GM12878 (cell line): Measurements from ENCODE around the gene LCT. TPM values are rescaled to one million over a fixed set of nuclear protein-coding genes. Genes with fewer than 3 reads are reported as not detected.

Experiments used
- ATAC-seq: fragments of 200-7000 bp; cut with Tn5 transposase; 3 replicates; pipeline ENCODE4 v1.9.1; 2020; ENCODE audit warnings: mild to moderate bottlenecking, moderate library complexity
- BruUV-seq: library from RNA; stranded (reverse); fragments of 400-500 nt; replicated peaks from 2 replicates; lab custom pipeline; 2021; lab: Mats Ljungman, UMichigan
- CTCF ChIA-PET: fragments of 300-600 bp; sonication (Branson Sonifier 250); formaldehyde crosslinking; extraction: SDS; loops from one replicate; lab custom pipeline; 2021; ENCODE audit warnings: inconsistent platforms; lab: Yijun Ruan, JAX
- POLR2A ChIA-PET: fragments of 350-600 bp; formaldehyde crosslinking; extraction: SDS; loops from one replicate; lab custom pipeline; 2021; ENCODE audit warnings: inconsistent platforms; lab: Charles Lee
- RAD21 ChIA-PET: fragments of 300-600 bp; sonication (Branson Sonifier 250); formaldehyde crosslinking; loops from one replicate; lab custom pipeline; 2023; ENCODE audit warnings: antibody characterized with exemption; ENCODE audit not compliant: unreplicated experiment; lab: Charles Lee
- SMC1A ChIA-PET: fragments of 300-600 bp; sonication (Branson Sonifier 250); formaldehyde crosslinking; loops from one replicate; lab custom pipeline; 2023; ENCODE audit not compliant: unreplicated experiment, uncharacterized antibody; lab: Charles Lee
- DNase-seq: peaks from one replicate; pipeline ENCODE4 v3.0.0-alpha.2; 2011; ENCODE audit warnings: low read depth, low spot score
- FAIRE-seq: peaks from 3 replicates; lab custom pipeline; 2011; peaks lifted over from hg19 to GRCh38; lab: Jason Lieb, UNC
- H2AFZ ChIP-seq: 2 replicates; pipeline ENCODE4 v1.6.0; 2011; ENCODE audit warnings: low read depth, low read length, control low read depth; ENCODE audit not compliant: control insufficient read depth
- H3K27ac ChIP-seq: 2 replicates; pipeline ENCODE4 v1.5.1; 2011; ENCODE audit warnings: control low read depth; ENCODE audit not compliant: control insufficient read depth, insufficient read depth
- H3K27me3 ChIP-seq, 2 experiments: replicated peaks in 1 of 2; 2 replicates each; pipeline versions ENCODE4 v1.6.0 to v1.6.1; 2011; ENCODE audit warnings: low read length in 1 of 2; ENCODE audit not compliant: control insufficient read depth in 2 of 2, insufficient read depth in 2 of 2
- H3K36me3 ChIP-seq, 2 experiments: 2 replicates each; pipeline ENCODE4 v1.5.1; 2011; ENCODE audit warnings: low read length in 1 of 2; ENCODE audit not compliant: control insufficient read depth in 2 of 2, insufficient read depth in 2 of 2
- H3K4me1 ChIP-seq: 2 replicates; pipeline ENCODE4 v1.6.1; 2011; ENCODE audit warnings: mild to moderate bottlenecking, low read length, moderate library complexity, mixed read lengths; ENCODE audit not compliant: control insufficient read depth, insufficient read depth
- H3K4me2 ChIP-seq: 2 replicates; pipeline ENCODE4 v1.6.0; 2011; ENCODE audit warnings: control low read depth; ENCODE audit not compliant: control insufficient read depth, insufficient read depth
- H3K4me3 ChIP-seq: fragments of 200-600 bp; sonication (generic); 2 replicates; pipeline ENCODE4 v1.5.1; 2016
- H3K79me2 ChIP-seq: 2 replicates; pipeline ENCODE4 v1.6.0; 2011; ENCODE audit warnings: low read length; ENCODE audit not compliant: control insufficient read depth, insufficient read depth
- H3K9ac ChIP-seq: 2 replicates; pipeline ENCODE4 v1.8.0; 2011; ENCODE audit warnings: low read length, control low read depth, mixed read lengths; ENCODE audit not compliant: control insufficient read depth, insufficient read depth
- H3K9me3 ChIP-seq: replicated peaks from 3 replicates; pipeline ENCODE4 v1.5.1; 2011; ENCODE audit warnings: mild to moderate bottlenecking, low read length; ENCODE audit not compliant: control insufficient read depth, insufficient read depth
- H4K20me1 ChIP-seq: 2 replicates; pipeline ENCODE4 v1.6.0; 2011; ENCODE audit not compliant: control insufficient read depth, insufficient read depth
- CBX5 ChIP-seq: sonication (generic); IDR thresholded peaks from 2 replicates; pipeline ENCODE4 v1.6.1; 2016; ENCODE audit warnings: low read depth, moderate library complexity, mild to moderate bottlenecking, inconsistent platforms
- MTA2 ChIP-seq: fragments of 450-650 bp; IDR thresholded peaks from 2 replicates; pipeline ENCODE4 v1.6.1; 2016; ENCODE audit warnings: low read depth, mild to moderate bottlenecking, moderate library complexity
- MTA3 ChIP-seq: IDR thresholded peaks from 2 replicates; pipeline ENCODE4 v1.6.1; 2012; ENCODE audit warnings: low read length, inconsistent platforms, borderline replicate concordance
- whole genome bisulfite sequencing: methylation state at CpG from one replicate; pipeline ENCODE4 v1.1.6; 2016; ENCODE audit warnings: low lambda C conversion rate; ENCODE audit not compliant: insufficient replicate concordance, insufficient coverage; ENCODE audit errors: missing lambda C conversion rate; 5-methylcytosine and 5-hydroxymethylcytosine counted together
- in situ Hi-C: fragments of 300-500 bp; cut with MboI; formaldehyde crosslinking; loops from 9 replicates; pipeline ENCODE4 v1.14.3; 2018; ENCODE audit warnings: mixed read lengths
- intact Hi-C: fragments of 100-400 bp; cut with micrococcal nuclease; formaldehyde crosslinking; loops from one replicate; pipeline ENCODE4 v1.14.2; 2022; ENCODE audit not compliant: unreplicated experiment
- polyA plus RNA-seq, 11 experiments: library from polyadenylated mRNA; depleted of rRNA in 4 of 11; unstranded in 6 of 11; stranded (reverse) in 5 of 11; fragments of >200 nt; fragmentation: Nextera tagmentation in 4 of 11; fragmentation: Illumina TruSeq in 1 of 11; extraction: Ambion mirVana in 4 of 11; extraction: Trizol in 1 of 11; gene quantifications; 1 replicate in 1 of 11; 2 replicates in 10 of 11; pipeline versions ENCODE4 v1.2.1 to v1.2.3, GENCODE V29; 2011 to 2016; ENCODE audit warnings: inconsistent platforms in 2 of 11, missing spikeins in 2 of 11, low read depth in 1 of 11
- total RNA-seq, 4 experiments: library from RNA; depleted of rRNA in 3 of 4; stranded (reverse); fragments of >200 nt in 3 of 4; fragmentation: Illumina TruSeq in 1 of 4; extraction: Trizol in 1 of 4; gene quantifications; 2 replicates each; pipeline versions ENCODE4 v1.2.1 to v1.2.3, GENCODE V29; 2013 to 2021

Gene LCT
- total and polyA plus RNA-seq, 10 of the 15 experiments (the other 5 are each of a cell fraction or from before 2014, with no cell fraction given), result 0.02 to 0.09 (median 0.07) TPM; not detected in 3

DNA sequence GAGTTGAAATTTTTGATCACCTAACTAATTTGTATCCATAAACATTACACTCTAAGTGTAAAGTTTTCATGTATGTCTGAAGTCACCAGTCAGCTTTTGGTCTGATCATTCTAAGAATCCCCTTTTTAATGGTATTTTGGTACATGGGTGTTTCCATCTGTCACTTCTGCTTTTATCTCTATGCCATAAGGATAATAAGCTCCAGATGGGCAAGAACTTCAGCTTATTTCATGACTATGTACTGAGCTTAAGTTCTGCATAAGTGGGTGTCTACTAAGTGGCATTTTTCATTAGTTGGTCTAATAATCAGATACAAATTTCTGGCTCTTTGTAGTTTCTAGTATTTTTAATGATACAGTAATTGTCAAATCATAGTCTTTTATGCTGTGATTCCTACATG is 75.0 kb downstream of the LCT start:
- no peaks in the 10 kb centered on the region for H3K27me3 ChIP-seq
- CTCF ChIA-PET, result interaction anchor here (0.8 kb wide), 1 partner anchor 134 kb away, joined by 3 read pairs; no protein-coding TSS in a partner anchor
- ATAC-seq (no peak), DNase-seq (no peak)
- no peaks in the 10 kb centered on the region for H3K4me1 ChIP-seq
- RAD21 ChIA-PET, result no interaction called here
- H3K4me3 ChIP-seq, result no peak overlapping the region
- in situ Hi-C loops, result no loop called here
- BruUV-seq, result no TSS peak
- TF ChIP-seq MTA2, result no peak
- TF ChIP-seq, all 136 proteins: peak for 0
- POLR2A ChIA-PET, result interaction anchor here (1.0 kb wide), 2 partner anchors 8 to 17 kb away, joined by 3 to 5 read pairs; no protein-coding TSS in a partner anchor
- SMC1A ChIA-PET, result interaction anchor here (1.4 kb wide), 1 partner anchor 31 kb away, joined by 5 read pairs; no protein-coding TSS in a partner anchor
- intact Hi-C loops, result no loop called here
- H3K4me2 ChIP-seq, result no peak overlapping the region
- no peak for FAIRE-seq
- peaks cover 3% of the 10 kb centered on the region for H3K9me3 ChIP-seq
- H3K9ac ChIP-seq, result no peak overlapping the region
- no peak overlapping the region for H3K27ac ChIP-seq
- no peaks in the 10 kb centered on the region for H4K20me1 ChIP-seq
- no peaks in the 10 kb centered on the region for H3K79me2 ChIP-seq
- no peak overlapping the region for H2AFZ ChIP-seq
- H3K36me3 ChIP-seq, result peaks cover 5 to 21% of the 10 kb centered on the region in 2 experiments; a peak in 3 of 4 replicates

DNA sequence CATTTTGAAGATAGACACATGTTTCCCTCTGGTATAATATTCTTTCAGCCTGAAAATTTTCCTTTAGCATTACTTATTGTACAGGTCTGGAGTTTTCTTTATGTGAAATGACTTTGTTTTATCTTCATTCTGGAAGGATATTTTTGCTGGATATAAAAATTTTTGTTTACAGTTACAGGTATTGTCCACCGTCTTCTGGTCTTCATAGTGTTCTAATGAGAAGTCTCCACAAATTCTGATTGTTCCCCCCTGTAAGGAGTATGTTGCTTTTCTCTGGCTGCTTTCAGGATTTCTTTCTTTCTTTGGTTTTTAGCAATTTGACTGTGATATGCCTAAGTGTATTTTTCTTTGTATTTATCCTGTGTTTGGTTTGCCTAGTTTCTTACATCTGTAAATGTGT is 80.3 kb downstream of the LCT start:
- Histone ChIP-seq H4K20me1 (no peaks in the 10 kb centered on the region), H3K79me2 (no peaks in the 10 kb centered on the region), H3K4me3 (no peak overlapping the region), H3K9me3 (peaks cover 16% of the 10 kb centered on the region), H3K4me1 (no peaks in the 10 kb centered on the region), H3K9ac (no peak overlapping the region), H3K27ac (no peak overlapping the region), H3K36me3 (peaks cover 2 to 42% of the 10 kb centered on the region in 2 experiments), H3K27me3 (no peaks in the 10 kb centered on the region), H3K4me2 (no peak overlapping the region), H2AFZ (no peak overlapping the region)
- WGBS, result 100% methylated on average over 1 of the region's 1 CpG
- BruUV-seq, result no TSS peak
- ChIA-PET CTCF (interaction anchor here (1.6 kb wide), 2 partner anchors 41 to 753 kb away, joined by 3 to 10 read pairs; no protein-coding TSS in a partner anchor), SMC1A (interaction anchor here (1.1 to 1.6 kb wide), 2 partner anchors 11 to 80 kb away, joined by 3 to 7 read pairs; partner anchors contain the start of gene LCT), RAD21 (interaction anchor here (1.2 kb wide), 1 partner anchor 13 kb away, joined by 3 read pairs; no protein-coding TSS in a partner anchor)
- intact Hi-C loops, result no loop called here
- FAIRE-seq (peak; percentile 13), DNase-seq (no peak), ATAC-seq (no peak)
- in situ Hi-C loops, result no loop called here
- TF ChIP-seq MTA3 (no peak), CBX5 (peak; percentile 73; the same call in 1 of the 2 replicates)
- TF ChIP-seq, all 136 proteins: peak for 1
- POLR2A ChIA-PET, result interaction anchor here (1.0 kb wide), 1 partner anchor 15 kb away, joined by 5 read pairs; the partner anchor contains the start of gene UBXN4
